Thymus (tissue), 11 donors: ENCODE results near the gene ZNF662. TPM values are rescaled to one million over a fixed set of nuclear protein-coding genes. Genes with fewer than 3 reads are reported as not detected.
A peak's percentile ranks its signal among the peaks of the same experiment; 100 is the strongest.

Source experiments
- DNase-seq, 9 donors: peaks; one replicate each; pipeline ENCODE4 v3.0.0-alpha.2; 2013; ENCODE audit warnings: low spot score in 9 of 9, low read depth in 6 of 9, missing footprints in 1 of 9
- H3K27ac ChIP-seq, 2 donors: one replicate each; pipeline ENCODE4 v1.5.1; 2013; ENCODE audit warnings: control low read depth in 1 of 2, low read depth in 1 of 2, low read length in 1 of 2, mild to moderate bottlenecking in 1 of 2, moderate library complexity in 1 of 2
- H3K27me3 ChIP-seq, 2 donors: one replicate each; pipeline ENCODE4 v1.5.1; 2013; ENCODE audit warnings: low read length in 1 of 2; ENCODE audit not compliant: control insufficient read depth in 2 of 2, insufficient read depth in 1 of 2
- H3K36me3 ChIP-seq, 2 donors: one replicate each; pipeline ENCODE4 v1.5.1; 2013; ENCODE audit warnings: low read length in 1 of 2, mild to moderate bottlenecking in 1 of 2, moderate library complexity in 1 of 2; ENCODE audit not compliant: control insufficient read depth in 2 of 2, insufficient read depth in 2 of 2
- H3K4me1 ChIP-seq, 2 donors: one replicate each; pipeline ENCODE4 v1.5.1; 2013; ENCODE audit warnings: low read length in 2 of 2; ENCODE audit not compliant: control insufficient read depth in 2 of 2, insufficient read depth in 2 of 2
- H3K4me3 ChIP-seq, 2 donors: one replicate each; pipeline ENCODE4 v1.5.1; 2013; ENCODE audit warnings: low read length in 2 of 2, control low read depth in 1 of 2, mild to moderate bottlenecking in 1 of 2
- H3K9me3 ChIP-seq, 2 donors: one replicate each; pipeline ENCODE4 v1.5.1; 2013; ENCODE audit warnings: low read length in 1 of 2, mild to moderate bottlenecking in 1 of 2; ENCODE audit not compliant: control insufficient read depth in 2 of 2, insufficient read depth in 1 of 2
- whole genome bisulfite sequencing: extraction: QIAGEN DNeasy Blood & Tissue Kit; methylation state at CpG from one replicate; pipeline ENCODE4 v1.1.7; 2013; 5-methylcytosine and 5-hydroxymethylcytosine counted together
- polyA plus RNA-seq: library from polyadenylated mRNA; stranded (reverse); fragments of 200-250 nt; gene quantifications from one replicate; pipeline ENCODE4 v1.2.3, GENCODE V29; 2013
- total RNA-seq: library from RNA; stranded (reverse); fragments of 120-200 nt; gene quantifications from one replicate; pipeline ENCODE4 v1.2.4, GENCODE V29; 2013
- donor health status: healthy.

The ZNF662 gene
- total and polyA plus RNA-seq, 2 donors = 2.8 to 5.5 TPM

DNA sequence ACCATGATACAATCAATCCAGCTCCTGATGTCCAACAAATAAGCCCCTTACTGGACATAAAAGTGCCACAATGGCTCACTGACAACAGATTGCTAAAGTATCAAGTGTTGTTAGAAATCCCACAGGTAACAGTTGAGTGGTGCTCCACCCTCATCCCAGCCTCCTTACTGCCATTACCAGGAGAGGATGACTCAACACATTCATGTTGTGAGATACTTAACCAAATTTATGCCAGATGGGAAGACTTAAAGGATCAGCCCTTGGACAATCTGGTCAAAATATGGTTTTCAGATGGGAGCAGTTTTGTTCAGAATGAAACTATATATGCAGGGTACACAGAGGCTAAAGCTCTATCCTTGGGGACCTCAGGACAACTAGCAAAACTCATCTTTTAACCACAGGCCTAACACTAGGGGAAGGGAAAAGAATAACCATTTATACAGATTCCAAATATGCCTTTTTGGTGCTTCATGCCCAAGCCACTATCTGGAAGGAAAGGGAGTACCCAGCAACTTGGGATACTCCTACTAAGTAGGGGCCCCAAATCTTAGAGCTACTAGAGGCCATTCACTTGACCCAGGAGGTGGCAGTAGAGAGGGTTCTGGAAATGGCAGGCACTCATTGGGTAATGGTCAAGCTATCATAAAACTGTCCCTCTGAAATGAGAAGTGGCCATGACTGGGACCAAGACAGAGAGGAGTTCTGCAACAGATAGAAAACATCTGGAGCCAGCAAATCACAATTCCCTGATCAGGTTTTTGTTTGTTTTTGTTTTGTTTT, 6.9 kb upstream of the ZNF662 start:
- H3K36me3 ChIP-seq = no peaks in the 10 kb centered on the region
- DNase-seq = no peak
- H3K4me1 ChIP-seq = no peaks in the 10 kb centered on the region
- peaks cover 0 to 4% of the 10 kb centered on the region in 2 donors for H3K27me3 ChIP-seq
- no peak overlapping the region for H3K27ac ChIP-seq
- H3K4me3 ChIP-seq = no peak overlapping the region
- no peaks in the 10 kb centered on the region for H3K9me3 ChIP-seq

DNA sequence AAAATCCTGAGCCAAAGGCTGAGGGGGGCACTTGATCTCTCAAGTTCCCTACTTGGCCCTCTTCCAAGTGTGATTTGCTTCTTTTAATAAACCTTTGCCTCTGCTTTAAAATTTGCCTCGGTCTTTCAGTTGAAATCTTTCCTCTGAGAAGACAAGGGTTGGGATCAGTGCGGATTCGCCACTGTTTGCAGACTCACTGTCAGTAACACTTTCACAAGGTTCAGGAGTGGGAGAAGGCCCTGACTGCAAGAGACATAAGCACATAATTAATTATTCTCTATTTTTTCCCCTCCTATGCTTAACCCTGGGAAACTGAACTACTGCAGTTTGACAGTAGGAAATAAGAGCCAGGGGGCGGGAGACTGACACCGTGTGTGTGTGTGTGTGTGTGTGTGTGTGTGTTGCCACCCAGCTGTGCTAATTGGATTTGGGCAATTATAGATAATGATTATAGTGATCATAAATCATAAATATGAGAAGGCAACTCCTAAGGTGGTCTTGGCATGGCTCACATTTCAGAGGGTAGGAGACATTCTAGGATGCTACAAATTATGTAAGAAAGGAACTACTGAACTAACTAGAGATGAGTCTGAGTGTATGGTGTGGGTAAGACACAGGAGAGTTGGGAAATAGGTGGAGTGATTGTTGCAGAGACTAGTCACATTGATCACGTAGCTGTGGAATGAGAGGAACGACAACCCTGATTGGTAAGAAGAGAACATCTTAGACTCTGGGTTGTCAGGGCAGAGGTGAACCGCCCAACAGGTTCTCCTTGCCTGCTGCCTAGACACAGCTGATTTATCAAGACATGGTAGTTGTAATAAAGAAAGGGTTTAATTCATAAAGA, 5.5 kb upstream of the ZNF662 start:
- H3K27me3 ChIP-seq = peaks cover 1 to 15% of the 10 kb centered on the region in 2 donors
- 91% methylated on average over 8 of the region's 8 CpGs for WGBS
- DNase-seq = no peak
- H3K4me3 ChIP-seq = no peak overlapping the region
- H3K9me3 ChIP-seq = no peaks in the 10 kb centered on the region
- peaks cover 0 to 1% of the 10 kb centered on the region in 2 donors for H3K4me1 ChIP-seq
- no peak overlapping the region for H3K27ac ChIP-seq
- no peaks in the 10 kb centered on the region for H3K36me3 ChIP-seq

GRCh38 chr3:42901073-42901415, 4.9 kb upstream of the ZNF662 start:
- WGBS = 78% methylated on average over 3 of the region's 3 CpGs
- Histone ChIP-seq H3K4me3 (no peak overlapping the region), H3K9me3 (no peaks in the 10 kb centered on the region), H3K4me1 (peaks cover 3 to 6% of the 10 kb centered on the region in 2 donors), H3K36me3 (no peaks in the 10 kb centered on the region), H3K27me3 (peaks cover 6 to 21% of the 10 kb centered on the region in 2 donors), H3K27ac (no peak overlapping the region)
- no peak for DNase-seq

- H3K27me3 ChIP-seq = peaks cover 10 to 33% of the 10 kb centered on the region in 2 donors
- WGBS = 98% methylated on average over 2 of the region's 2 CpGs
- H3K9me3 ChIP-seq = no peaks in the 10 kb centered on the region
- H3K4me3 ChIP-seq = no peak overlapping the region
- DNase-seq = no peak
- peaks cover 6 to 7% of the 10 kb centered on the region in 2 donors for H3K4me1 ChIP-seq
- no peaks in the 10 kb centered on the region for H3K36me3 ChIP-seq
- H3K27ac ChIP-seq = no peak overlapping the region
Observed at GRCh38 chr3:42902257-42902656, 3.7 kb upstream of the ZNF662 start.

DNA sequence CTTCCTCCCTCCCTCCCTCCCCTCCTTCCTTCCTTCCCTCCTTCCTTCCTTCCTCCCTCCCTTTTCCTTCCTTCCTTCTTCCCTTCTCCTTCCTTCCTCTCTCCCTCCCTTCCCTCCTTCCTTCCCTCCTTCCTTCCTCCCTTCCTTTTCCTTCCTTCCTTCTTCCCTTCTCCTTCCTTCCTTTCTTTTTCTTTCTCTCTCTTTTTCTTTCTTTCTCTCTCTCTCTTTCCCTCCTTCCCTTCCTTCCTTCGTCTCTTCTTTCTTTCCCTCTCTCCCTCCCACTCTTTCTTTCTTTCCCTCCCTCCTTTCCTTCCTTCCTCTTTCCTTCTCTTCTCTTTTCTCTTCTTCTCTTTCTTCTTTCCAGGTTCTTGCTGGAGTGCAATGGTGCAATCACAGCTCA, 1.9 kb upstream of the ZNF662 start:
- H3K27me3 ChIP-seq = peaks cover 10 to 44% of the 10 kb centered on the region in 2 donors
- DNase-seq = no peak
- no peaks in the 10 kb centered on the region for H3K9me3 ChIP-seq
- no peak overlapping the region for H3K27ac ChIP-seq
- 96% methylated on average over 1 of the region's 1 CpG for WGBS
- H3K4me3 ChIP-seq = no peak overlapping the region
- peaks cover 6 to 7% of the 10 kb centered on the region in 2 donors for H3K4me1 ChIP-seq
- no peaks in the 10 kb centered on the region for H3K36me3 ChIP-seq

DNA sequence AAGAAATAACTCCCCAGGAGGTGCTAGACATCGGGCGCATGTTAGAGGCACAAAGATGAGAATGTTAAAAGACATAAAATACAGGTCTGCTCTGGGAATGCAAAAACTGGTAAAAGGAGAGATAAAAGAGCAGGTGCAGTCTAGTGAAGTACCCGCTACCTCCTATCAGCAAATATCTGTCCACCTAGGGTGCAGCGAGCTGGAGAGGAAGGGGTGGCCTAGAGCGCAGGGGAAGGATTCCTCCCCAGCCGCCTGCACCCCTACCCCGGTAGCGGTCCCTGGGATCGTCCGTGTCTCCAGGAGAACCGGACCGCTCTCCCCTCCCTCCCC, 237 bp upstream of the ZNF662 start:
- 15% methylated on average over 12 of the region's 12 CpGs for WGBS
- no peak overlapping the region for H3K27ac ChIP-seq

DNA sequence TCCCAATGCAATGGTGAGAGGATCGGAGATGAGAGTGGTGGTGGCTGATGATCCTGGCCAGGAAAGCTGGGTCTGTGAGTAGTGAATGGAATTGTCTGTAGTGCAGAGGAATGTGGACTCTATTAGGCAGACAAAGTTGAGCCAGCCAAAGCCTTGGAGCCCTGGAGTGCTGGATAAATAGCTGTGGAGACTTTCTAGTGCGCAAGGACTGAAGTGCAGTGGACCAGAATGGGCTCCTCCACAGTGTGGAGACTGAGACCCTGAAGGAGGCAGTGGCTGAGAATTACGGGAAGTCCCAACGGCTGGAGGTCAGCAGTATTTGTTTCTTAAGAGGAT, 874 bp downstream of the ZNF662 start:
- peaks cover 10 to 44% of the 10 kb centered on the region in 2 donors for H3K27me3 ChIP-seq
- no peak for DNase-seq
- no peaks in the 10 kb centered on the region for H3K36me3 ChIP-seq
- H3K4me3 ChIP-seq = no peak overlapping the region
- peaks cover 6 to 7% of the 10 kb centered on the region in 2 donors for H3K4me1 ChIP-seq
- no peaks in the 10 kb centered on the region for H3K9me3 ChIP-seq
- WGBS = 94% methylated on average over 4 of the region's 4 CpGs
- H3K27ac ChIP-seq = no peak overlapping the region

More for the DNA sequence above, 237 bp upstream of the ZNF662 start:
- H3K27me3 ChIP-seq = peaks cover 10 to 44% of the 10 kb centered on the region in 2 donors
- H3K4me1 ChIP-seq = peaks cover 6 to 7% of the 10 kb centered on the region in 2 donors
- DNase-seq = no peak
- no peaks in the 10 kb centered on the region for H3K9me3 ChIP-seq
- H3K36me3 ChIP-seq = no peaks in the 10 kb centered on the region
- H3K4me3 ChIP-seq = peak overlapping the region; percentile 34 to 44

DNA sequence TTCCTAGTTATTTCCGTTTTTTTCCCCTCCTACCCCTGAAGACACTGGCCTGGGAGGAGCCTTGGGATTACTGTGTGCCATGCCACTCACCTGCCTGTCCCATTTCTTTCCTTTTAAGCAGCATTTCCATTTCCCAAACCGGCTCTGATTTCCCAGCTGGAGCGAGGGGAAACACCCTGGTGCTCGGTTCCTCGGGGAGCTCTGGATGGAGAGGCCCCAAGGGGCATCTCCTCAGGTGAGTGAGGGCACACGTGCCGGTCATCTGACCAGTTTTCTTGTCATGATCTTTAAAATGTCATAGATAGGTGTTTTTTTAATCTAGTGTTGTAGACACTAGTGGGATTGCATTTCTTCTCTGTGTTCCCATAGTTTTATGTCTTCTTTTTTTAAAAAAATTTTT, 2.7 kb downstream of the ZNF662 start:
- Histone ChIP-seq H3K27ac (no peak overlapping the region), H3K4me3 (no peak overlapping the region), H3K4me1 (peaks cover 6 to 7% of the 10 kb centered on the region in 2 donors), H3K9me3 (peaks cover 0 to 6% of the 10 kb centered on the region in 2 donors), H3K27me3 (peaks cover 10 to 43% of the 10 kb centered on the region in 2 donors), H3K36me3 (no peaks in the 10 kb centered on the region)
- DNase-seq = no peak
- WGBS = 96% methylated on average over 7 of the region's 7 CpGs

GRCh38 chr3:42911551-42911950, 5.6 kb downstream of the ZNF662 start:
- over 99% methylated on average over 2 of the region's 2 CpGs for WGBS

More at GRCh38 chr3:42911551-42911950, 5.6 kb downstream of the ZNF662 start:
- Histone ChIP-seq H3K36me3 (no peaks in the 10 kb centered on the region), H3K9me3 (peaks cover 2 to 16% of the 10 kb centered on the region in 2 donors), H3K4me3 (no peak overlapping the region), H3K27ac (no peak overlapping the region), H3K27me3 (peaks cover 0 to 18% of the 10 kb centered on the region in 2 donors), H3K4me1 (no peaks in the 10 kb centered on the region)
- DNase-seq = no peak
